ENCODE results near the gene IL17REL.
"Not testable (repeated sequence)": the region's sequence is repeated elsewhere in the genome, so short reads cannot be mapped to it uniquely, and the experiment has no call there.

IL17REL gene

DNA sequence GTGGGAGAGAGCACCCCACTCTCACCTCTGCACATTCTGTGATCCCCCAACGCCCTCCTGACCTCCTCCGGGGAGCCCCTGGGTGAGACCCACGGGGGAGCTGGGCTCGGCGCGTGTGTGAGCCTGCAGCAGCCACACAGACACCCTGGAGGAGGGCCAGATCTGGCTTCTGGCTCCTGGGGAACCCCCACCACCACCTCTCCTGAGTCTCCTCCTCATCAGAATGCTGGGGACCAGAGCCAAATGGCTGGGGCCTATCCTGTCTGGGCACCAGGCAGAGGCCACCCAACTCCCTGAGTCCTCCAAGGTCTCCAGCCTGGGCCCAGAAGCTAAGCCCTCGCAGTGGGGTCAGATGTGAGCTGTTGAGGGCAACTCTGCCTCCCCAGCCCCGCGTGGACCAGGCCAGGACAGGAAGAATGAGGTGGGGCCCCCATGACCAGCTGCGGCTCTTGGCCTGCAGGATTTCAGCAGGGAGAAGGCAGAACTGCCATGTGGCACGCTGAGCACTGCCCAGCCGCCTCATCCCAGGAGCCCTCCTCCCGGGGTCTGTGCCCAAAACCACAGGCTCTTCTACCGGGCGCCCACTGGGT is 57.5 kb downstream of the IL17REL start:
- DNase-seq = no peak

DNA sequence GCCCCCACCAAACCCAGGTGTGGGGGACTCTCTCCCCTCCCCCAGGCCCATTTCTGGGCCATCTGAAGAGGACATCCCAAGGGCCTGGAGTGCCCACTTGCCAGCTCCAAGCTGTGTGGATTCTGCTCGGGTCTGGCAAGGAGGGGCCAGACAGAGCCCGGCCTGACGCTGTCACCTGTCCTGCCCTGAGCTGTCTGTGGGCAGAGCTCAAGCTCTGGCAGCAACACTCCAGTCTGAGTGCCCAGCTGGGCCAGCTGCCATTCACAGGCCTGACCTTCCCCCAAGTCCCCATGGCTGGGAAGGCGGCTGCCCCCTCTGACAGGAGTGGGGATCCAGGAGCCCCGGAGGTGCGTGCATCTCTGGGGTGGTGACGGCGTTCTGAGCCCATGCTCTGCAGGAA is 58.2 kb downstream of the IL17REL start:
- no peak for DNase-seq

DNA sequence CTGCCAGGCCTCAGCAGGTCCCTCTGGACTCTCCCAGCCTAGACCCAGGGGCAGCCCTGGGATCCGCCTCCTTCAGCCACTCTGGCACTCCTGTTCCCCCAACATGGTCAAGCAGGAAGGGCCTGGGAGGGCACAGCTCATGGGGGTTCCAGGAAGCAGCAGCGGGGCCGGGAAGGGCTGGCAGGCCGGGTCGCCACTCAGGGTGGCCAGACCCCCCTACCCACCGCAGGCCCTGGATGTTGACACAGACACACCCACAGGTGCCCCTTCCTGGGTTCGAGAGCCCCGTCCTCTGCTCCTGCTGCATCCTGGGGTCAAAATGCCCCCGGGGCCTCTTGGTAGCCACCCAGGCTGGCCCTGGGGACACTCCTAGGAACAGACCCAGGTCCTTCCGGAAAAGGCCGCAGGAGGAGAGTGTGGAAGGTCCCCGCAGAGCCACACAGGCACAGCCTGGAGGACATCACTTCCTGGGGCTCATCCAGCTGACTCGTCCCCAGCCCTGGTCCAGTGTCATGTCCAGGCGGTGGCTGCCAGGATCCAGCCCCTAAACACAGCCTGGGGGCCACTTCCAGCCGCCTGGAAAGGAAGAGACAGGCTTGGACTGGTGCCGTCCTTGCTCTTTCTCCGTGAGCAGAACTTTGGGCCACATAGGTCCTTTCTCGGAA is 58.8 kb downstream of the IL17REL start:
- no peak for DNase-seq

DNA sequence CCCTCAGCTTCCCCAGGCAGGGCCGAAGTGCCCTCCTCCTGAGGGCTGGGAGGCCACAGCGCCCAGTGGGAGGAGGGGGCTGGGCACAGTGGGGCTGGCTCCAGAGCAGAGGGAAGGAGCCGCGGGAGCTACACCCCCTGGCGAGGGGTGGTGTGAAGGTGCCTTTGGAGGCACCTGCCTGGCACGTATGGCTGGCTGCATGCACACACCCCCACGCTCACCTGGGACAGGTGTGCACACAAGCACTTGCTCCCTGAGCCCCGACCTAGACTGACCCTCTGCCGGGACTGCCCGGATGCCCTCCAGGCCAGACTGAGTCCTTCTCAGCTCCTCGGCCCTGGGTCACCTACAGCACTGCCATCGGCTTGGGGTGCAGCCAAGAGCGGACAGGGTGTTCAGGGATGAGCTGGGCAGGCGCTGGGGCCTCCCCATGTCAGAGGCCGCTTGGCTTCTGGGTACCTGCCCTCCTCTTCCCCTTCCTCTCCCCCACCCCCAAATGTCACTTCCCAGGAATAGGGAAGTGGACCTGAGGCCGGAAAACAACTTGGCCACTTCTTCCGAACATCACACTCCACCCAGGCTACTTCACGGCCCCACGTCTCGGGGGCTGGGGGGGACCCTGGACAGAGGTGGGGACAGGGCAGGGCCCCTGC is 59.4 kb downstream of the IL17REL start:
- DNase-seq = no peak

DNA sequence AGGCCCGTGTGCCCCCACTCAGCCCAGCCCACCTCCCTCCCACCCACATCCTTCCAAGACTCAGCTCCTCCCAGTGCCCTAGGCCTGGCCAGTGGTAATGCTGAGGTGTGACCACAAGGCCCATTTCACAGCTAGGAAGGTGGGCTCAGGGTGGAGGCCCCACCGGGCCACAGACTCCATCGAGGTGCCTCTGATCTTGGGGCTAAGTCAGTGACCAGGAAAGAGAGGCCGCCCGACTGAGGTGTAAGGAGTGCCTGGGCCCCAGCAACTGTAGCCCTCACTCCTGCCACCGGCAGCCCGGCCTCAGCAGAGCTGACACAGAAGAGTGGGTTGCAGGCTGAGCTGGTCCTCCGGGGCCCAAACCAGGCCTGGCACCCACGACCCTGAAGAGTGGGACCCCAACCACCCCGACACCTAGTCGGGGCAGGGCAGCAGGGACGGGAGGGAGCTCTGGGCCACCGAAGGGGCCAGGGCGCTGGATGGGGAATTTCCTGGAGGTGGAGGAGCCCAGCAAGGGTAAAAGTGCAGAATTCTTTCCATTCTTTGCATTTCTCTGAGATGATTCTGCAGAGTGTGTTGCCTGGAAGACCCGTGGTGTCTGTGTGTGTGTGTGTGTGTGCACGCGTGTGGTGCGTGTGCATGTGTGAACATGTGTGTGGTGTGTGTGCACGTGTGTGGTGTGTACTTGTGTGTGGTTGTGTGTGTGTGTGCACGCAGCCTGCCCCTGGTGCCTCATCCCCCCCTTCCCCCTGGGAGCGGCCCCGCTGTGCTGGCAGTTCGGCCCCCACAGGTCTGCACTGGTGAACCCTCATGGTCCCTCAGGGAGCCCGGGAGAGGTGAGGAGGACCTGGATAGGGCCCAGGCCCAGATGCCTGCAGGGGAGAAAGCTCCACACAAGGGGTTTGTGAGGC is 60.3 kb downstream of the IL17REL start:
- no peak for DNase-seq

DNA sequence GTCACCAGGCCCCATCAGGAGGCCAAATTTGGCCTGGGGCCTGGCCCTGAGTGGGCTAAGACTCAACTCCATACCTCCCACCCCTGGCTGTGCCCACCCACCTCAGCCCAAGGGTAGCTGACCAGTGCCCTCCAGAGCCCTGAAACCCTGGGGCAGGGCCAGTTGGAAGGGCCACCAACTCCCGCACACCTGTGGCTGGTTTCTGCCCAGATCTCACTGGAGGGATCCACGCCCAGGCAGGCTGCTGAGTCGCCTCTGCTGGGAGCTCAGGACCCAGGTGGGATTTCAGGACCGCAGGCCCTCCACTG is 60.9 kb downstream of the IL17REL start:
- DNase-seq = no peak

DNA sequence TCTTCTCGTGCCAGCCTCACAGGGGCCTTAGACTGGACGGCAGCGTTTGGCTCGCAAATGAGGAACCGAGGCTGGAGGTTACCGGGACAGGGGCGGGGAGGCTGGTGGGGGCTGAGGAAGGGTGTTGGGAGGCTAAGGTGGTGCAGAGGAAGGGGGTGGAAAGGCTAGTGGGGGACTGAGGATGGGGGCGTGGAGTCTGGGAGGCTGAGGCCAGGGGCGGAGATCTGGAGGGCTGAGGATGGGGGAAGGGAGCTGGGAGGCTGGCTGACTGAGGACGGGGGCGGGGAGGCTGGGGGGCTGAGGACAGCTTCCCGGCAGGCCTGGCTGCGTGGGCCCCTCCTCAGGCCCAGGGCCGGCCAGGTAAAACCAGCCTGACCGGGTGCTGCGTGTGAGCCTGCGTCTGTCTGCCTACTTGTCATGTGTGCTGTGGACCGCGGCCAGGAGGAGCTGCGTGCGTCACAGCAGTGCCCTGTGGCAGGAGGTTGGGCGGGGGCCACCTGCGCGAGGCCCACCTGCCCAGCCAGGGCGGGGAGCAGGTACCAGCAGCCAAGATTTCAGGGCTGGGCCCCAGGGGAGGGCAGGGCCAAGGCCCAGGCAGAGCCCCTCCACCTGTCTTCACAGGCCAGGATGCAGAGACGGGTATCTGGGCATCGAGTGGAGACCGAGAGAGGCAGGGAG is 61.4 kb downstream of the IL17REL start:
- no peak for DNase-seq

DNA sequence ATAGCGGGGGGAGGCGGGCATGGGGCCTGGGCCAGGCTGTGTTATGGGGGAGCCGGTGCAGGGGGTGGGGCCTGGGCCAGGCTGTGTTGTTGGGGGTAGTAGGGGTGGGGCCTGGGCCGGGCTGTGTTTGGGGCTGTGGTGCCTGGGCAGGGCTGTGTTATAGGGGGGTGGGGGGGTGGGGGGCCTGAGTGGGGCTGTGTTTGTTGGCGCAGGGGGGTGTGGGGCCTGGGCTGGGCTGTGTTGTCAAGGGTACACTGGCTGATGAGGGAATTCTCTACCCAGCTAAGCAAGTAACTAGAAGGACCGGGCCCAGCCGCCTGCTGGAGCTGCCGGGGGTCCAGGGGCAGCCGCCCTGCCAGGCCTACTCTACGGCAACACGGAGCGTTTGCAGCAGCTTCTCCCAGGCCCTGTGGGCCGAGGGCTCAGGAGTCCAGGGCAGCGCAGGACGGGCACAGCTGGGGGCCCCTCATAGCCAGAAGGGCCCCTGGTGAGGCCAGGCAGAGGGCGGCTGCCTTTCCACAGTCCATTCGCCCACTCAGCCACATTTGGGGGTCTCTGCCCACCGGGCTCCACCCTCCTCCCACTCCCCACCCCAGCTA is 62.1 kb downstream of the IL17REL start:
- no peak for DNase-seq

DNA sequence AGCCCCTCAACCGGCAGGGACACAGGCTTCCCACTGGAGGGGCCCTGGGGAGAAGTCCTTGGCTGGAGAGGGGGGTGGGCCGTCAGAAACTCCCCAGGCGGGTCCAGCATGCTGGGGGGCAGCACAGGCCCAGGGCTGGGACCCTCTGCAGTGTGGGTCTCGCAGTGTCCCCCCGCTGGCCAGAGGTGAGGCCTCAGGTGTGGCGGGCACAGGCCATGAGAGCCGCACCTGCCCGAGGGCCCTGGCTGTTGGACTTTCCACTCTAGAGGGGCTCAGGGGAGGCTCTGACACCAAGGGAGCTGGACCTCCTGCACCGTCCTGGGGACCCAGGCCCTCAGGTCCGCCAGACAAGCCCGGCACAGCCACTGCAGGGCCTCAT is 62.7 kb downstream of the IL17REL start:
- no peak for DNase-seq

DNA sequence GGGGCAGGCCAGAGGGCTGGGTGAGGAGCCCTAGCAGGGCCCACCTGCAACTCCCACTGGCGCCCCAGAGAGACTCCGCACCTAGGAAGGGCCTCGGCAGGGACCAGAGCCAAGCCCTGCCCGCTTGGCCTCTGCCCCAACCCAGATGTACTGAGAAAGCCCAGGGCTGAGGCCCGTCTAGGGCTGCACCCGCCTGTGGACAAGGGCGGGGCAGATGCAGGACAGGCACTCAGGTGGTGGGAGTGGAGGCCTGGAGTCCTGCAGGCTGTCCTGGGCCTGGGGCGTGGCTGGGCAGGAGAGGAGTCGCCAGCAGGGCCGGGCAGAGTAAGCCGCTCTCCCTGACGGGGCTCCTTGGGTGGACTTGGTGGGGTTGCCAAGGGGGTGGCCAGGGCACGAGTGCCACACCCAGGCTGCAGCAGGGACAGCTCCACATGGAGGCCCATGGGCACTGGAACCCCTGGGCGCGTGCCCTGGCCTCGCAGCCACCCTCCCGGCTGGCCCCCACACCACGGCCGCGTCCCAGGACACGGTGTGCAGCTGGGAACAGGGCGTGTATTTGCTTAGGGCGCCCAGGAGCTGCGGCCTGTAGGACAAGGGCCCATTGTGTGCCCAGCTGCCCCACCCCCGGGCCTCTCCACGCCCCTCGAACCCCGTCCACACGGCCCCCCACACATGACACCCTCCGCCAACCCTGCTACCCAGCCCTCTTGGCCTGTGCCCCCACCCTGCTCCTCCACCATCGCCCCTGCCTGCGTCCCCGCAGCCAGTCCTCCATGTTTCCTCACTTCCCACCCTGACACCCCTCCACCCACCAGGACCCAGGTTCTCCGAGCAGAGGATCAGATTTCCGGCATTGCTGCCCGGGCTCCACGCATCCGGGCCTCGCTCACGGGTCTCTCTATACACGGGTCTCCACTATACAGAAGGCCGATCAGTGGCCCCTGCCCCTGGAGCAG is 63.3 kb downstream of the IL17REL start:
- no peak for DNase-seq

DNA sequence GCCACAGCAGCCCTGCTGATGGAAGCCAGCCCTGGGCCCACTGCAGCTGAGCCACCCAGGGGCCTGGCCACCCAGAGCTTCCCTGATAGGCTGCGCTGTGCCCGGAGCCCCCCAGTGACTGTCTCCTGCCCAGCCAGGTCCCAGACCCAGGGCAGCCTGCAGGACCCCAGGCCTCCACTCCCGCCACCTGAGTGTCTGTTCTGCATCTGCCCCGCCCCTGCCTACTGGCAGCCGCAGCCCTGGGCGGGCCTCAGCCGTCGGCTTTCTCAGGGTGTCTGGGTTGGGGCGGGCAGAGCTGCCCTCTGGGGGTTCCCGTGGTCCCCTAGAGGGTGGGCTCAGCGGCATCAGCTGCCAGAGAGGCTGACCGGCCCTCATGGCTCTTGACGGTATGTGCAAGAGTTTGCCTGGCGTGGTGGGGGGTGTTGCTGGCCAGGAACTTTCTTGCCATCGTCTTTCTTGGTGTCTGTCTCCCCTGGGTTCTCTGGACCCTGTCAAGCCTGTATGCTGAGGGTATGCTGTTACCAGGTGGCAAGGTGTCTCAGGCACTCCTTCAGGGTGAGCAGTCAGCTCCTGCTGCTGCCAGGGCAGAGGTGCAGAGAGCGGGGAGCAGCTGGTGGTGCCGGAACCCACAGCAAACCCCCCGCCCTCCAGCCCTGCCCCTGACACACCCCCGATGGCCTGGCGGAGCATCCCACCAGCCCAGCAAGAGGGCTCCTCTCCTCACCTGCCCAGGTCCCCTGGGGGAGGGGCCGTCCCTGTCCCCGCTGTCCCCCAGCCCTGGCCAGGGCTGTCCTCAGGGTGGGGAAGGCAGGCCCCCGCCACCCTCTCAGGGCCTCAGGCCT is 64.2 kb downstream of the IL17REL start:
- DNase-seq = no peak

DNA sequence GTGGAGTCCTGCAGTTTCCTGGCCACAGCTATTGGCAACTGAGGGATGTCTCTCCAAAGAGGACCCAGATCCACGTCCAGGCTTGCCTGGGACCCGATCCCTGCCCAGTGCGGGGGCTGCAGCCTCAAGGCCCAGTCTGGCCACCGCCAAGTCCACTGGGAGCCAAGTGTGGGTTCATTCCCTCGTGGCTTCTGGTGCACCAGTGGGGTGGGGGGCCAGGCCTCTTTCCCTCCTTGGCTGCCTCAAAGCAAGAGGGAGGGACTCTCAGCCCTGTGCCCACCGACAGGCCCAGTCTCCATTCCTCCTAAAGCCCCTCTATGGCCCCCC is 65.3 kb downstream of the IL17REL start:
- no peak for DNase-seq

DNA sequence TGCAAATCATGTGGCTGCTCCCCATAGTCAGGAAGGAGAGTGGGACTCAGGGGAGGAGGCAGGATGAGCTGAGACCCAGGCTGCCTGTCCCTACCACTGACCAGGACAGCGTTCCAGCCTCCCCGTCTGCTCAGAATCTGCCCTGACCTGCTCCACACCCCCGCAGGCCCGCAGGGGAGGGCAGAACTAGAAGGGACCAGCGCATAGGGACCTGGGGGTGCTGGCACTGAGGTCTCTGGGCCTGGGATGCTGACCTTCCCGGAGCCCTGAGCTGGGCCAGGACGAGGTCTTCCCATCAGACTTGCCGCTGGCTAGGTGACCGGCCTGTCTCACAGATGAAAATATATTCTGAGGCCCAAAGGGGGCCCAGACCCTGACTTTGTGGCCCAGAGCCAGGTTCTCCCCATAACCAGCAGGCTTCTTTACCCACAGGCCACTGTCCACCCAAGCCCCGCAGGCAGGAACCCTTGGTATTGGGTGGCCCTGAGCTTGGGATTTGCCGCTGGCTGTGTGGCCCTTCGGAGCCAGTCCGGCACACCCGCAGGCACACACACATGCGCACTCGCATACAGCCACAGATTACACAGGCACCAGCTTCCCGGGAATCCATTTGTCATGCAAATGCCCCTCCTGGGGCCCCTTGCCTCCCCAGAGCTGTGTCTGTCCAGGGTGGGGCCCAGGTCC is 65.8 kb downstream of the IL17REL start:
- DNase-seq = no peak

DNA sequence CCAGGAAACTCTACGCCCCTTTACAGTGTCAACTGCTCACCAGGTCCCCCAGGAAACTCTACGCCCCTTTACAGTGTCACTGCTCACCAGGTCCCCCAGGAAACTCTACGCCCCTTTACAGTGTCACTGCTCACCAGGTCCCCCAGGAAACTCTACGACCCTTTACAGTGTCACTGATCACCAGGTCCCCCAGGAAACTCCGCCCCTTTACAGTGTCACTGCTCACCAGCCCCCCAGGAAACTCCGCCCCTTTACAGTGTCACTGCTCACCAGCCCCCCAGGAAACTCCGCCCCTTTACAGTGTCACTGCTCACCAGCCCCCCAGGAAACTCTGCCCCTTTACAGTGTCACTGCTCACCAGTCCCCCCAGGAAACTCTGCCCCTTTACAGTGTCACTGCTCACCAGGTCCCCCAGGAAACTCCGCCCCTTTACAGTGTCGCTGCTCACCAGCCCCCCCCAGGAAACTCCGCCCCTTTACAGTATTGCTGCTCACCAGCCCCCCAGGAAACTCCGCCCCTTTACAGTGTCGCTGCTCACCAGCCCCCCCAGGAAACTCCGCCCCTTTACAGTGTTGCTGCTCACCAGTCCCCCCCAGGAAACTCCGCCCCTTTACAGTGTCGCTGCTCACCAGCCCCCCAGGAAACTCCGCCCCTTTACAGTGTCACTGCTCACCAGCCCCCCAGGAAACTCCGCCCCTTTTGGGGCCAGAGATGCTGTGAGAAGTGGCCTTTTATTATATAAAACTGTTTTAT is 67.3 kb downstream of the IL17REL start:
- DNase-seq = not testable (repeated sequence)

Measured in Kasumi-1 (cell line).